ENCODE results near the gene SFMBT1. TPM values are rescaled to one million over a fixed set of nuclear protein-coding genes. Genes with fewer than 3 reads are reported as not detected.

SFMBT1 gene
- total and polyA plus RNA-seq, 2 of the 8 experiments (the other 6 are each of a cell fraction or from before 2014, with no cell fraction given): 8.1 to 16.8 TPM

DNA sequence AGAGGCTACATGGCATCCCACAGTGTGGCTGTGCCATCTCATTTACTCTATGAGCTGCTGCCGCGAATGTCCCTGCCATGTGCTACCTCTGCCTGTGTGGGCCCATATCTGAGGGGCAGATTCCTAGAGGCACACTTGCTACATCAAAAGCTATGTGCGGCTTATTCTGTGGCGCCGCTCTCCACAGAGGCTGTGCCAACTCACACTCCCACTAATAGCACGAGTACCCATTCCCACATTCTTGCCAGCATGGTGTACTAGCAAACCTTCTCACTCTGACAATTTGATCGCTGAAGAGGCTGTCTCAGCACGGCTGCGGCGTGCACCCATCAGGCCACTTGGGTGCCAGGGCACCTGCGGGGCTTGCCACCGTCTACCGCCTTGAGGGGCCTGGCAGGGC, 179.9 kb downstream of the SFMBT1 start:
- WGBS, 2 experiments (ENCODE audit: extremely low coverage in 1 of 2, insufficient coverage in 1 of 2, insufficient read length in 1 of 2, insufficient replicate concordance in 2 of 2, low coverage in 1 of 2, low lambda C conversion rate in 2 of 2, missing lambda C conversion rate in 1 of 2): 95% methylated on average over 13 of the region's 13 CpGs; no CpG with 5 or more reads in 1 of the 2 experiments
- TF ChIP-seq SP1 (IDR thresholded peaks at IDR 0.05; ENCODE audit: low read depth, low read length) (no peak), BCL11A (IDR thresholded peaks at IDR 0.05; ENCODE audit: low read depth in 2 of 2, low read length in 2 of 2) (no peak), YY1 (IDR thresholded peaks at IDR 0.05; ENCODE audit: low read depth, low read length) (no peak), HDAC2 (IDR thresholded peaks at IDR 0.05; ENCODE audit: borderline replicate concordance in 1 of 2, low read depth in 2 of 2, low read length in 2 of 2) (no peak), NANOG (IDR thresholded peaks at IDR 0.05; ENCODE audit: insufficient read depth, low read depth, low read length, poor library complexity, severe bottlenecking) (no peak), SP2 (IDR thresholded peaks at IDR 0.05; ENCODE audit: low read length) (no peak), CBX8 (IDR thresholded peaks at IDR 0.05; ENCODE audit: borderline replicate concordance, low read depth, low read length) (no peak), ZNF274 (IDR thresholded peaks at IDR 0.05; ENCODE audit: borderline replicate concordance, extremely low read depth, low read length) (no peak), PHF8 (conservative IDR thresholded peaks at IDR 0.05; ENCODE audit: low read depth, low read length) (no peak), EP300 (IDR thresholded peaks at IDR 0.05; ENCODE audit: borderline replicate concordance in 1 of 2, low read depth in 2 of 2, low read length in 2 of 2) (no peak)
- TF ChIP-seq, protein P1, sequence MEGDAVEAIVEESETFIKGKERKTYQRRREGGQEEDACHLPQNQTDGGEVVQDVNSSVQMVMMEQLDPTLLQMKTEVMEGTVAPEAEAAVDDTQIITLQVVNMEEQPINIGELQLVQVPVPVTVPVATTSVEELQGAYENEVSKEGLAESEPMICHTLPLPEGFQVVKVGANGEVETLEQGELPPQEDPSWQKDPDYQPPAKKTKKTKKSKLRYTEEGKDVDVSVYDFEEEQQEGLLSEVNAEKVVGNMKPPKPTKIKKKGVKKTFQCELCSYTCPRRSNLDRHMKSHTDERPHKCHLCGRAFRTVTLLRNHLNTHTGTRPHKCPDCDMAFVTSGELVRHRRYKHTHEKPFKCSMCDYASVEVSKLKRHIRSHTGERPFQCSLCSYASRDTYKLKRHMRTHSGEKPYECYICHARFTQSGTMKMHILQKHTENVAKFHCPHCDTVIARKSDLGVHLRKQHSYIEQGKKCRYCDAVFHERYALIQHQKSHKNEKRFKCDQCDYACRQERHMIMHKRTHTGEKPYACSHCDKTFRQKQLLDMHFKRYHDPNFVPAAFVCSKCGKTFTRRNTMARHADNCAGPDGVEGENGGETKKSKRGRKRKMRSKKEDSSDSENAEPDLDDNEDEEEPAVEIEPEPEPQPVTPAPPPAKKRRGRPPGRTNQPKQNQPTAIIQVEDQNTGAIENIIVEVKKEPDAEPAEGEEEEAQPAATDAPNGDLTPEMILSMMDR (IDR thresholded peaks at IDR 0.05; ENCODE audit: control extremely low read depth in 1 of 3, insufficient read depth in 1 of 3, low read depth in 1 of 3, low read length in 3 of 3): no peak

More for the DNA sequence above, 179.9 kb downstream of the SFMBT1 start:
- POLR2A ChIA-PET (ENCODE audit: partially characterized antibody): no interaction called here
- Histone ChIP-seq H3K27ac (ENCODE audit: low read depth, low read length) (no peak overlapping the region), H4K5ac (ENCODE audit: insufficient read length, low read depth, low read length) (no peak overlapping the region), H4K20me1 (replicated peaks in 1 of 2; ENCODE audit: control insufficient read depth in 1 of 2, insufficient read depth in 2 of 2, low read length in 2 of 2) (no peaks in the 10 kb centered on the region), H2AFZ (ENCODE audit: low read length) (no peak overlapping the region), H3K4me3 (ENCODE audit: extremely low read depth in 1 of 4, insufficient read depth in 2 of 4, low read depth in 3 of 4, low read length in 4 of 4) (no peak overlapping the region), H3K27me3 (replicated peaks in 1 of 4; ENCODE audit: control insufficient read depth in 3 of 4, extremely low read depth in 1 of 4, insufficient read depth in 3 of 4, low read length in 3 of 4) (no peaks in the 10 kb centered on the region), H2BK120ac (replicated peaks; ENCODE audit: low read depth, low read length) (no peak overlapping the region), H3K79me2 (ENCODE audit: control insufficient read depth in 1 of 2, insufficient read depth in 2 of 2, low read length in 2 of 2) (no peaks in the 10 kb centered on the region; a peak in 1 of 4 replicates), H3K56ac (replicated peaks; ENCODE audit: insufficient read length, low read depth, low read length) (no peak overlapping the region), H3K9ac (replicated peaks in 1 of 4; ENCODE audit: extremely low read depth in 1 of 4, low read depth in 3 of 4, low read length in 3 of 4) (no peak overlapping the region), H3K79me1 (ENCODE audit: low read depth, low read length) (peaks cover 3% of the 10 kb centered on the region; the same call in 1 of the 2 replicates), H3K4me2 (ENCODE audit: insufficient read depth in 1 of 2, low read depth in 2 of 2, low read length in 2 of 2) (no peak overlapping the region), H4K91ac (replicated peaks; ENCODE audit: insufficient read length, low read length) (no peak overlapping the region), H3K18ac (ENCODE audit: extremely low read depth, low read length) (no peak overlapping the region), H2BK15ac (ENCODE audit: low read length) (no peak overlapping the region), H3K4ac (replicated peaks; ENCODE audit: insufficient read length, low read depth, low read length) (no peak overlapping the region), H4K8ac (ENCODE audit: extremely low read depth, insufficient read depth, low read length) (no peak overlapping the region), H2AK5ac (ENCODE audit: low read depth, low read length) (no peak overlapping the region), H3K9me3 (ENCODE audit: insufficient read depth in 2 of 2, low read depth in 1 of 2, low read length in 1 of 2) (peaks cover 0 to 2% of the 10 kb centered on the region in 2 experiments; a peak in 3 of 4 replicates), H2BK5ac (ENCODE audit: low read depth, low read length) (no peak overlapping the region), H3K23me2 (ENCODE audit: low read depth, low read length) (no peaks in the 10 kb centered on the region), H3K23ac (ENCODE audit: insufficient read length) (no peak overlapping the region), H3K4me1 (replicated peaks in 1 of 4; ENCODE audit: control insufficient read depth in 3 of 4, insufficient read depth in 4 of 4, low read length in 3 of 4) (no peaks in the 10 kb centered on the region), H3K14ac (ENCODE audit: insufficient read length) (no peak overlapping the region), H3K36me3 (ENCODE audit: control insufficient read depth in 2 of 4, insufficient read depth in 4 of 4, low read length in 3 of 4) (no peaks in the 10 kb centered on the region), H2BK12ac (ENCODE audit: low read depth, low read length) (no peak overlapping the region), H2BK20ac (ENCODE audit: low read length) (no peak overlapping the region)
- DNase-seq (ENCODE audit: low read depth in 1 of 2, low spot score in 2 of 2) (no peak), FAIRE-seq (no peak)
- CTCF ChIA-PET (ENCODE audit: partially characterized antibody): interaction anchor here (1.9 kb wide), 2 partner anchors 8 to 66 kb away, joined by 6 read pairs; no protein-coding TSS in a partner anchor
